ENCODE data around the gene STK4.

Gene STK4

GRCh38 chr20:45103072-45103471 is 136.8 kb downstream of the STK4 start:
- DNase-seq (ENCODE audit: low read depth): no peak
- TF ChIP-seq, protein P1, sequence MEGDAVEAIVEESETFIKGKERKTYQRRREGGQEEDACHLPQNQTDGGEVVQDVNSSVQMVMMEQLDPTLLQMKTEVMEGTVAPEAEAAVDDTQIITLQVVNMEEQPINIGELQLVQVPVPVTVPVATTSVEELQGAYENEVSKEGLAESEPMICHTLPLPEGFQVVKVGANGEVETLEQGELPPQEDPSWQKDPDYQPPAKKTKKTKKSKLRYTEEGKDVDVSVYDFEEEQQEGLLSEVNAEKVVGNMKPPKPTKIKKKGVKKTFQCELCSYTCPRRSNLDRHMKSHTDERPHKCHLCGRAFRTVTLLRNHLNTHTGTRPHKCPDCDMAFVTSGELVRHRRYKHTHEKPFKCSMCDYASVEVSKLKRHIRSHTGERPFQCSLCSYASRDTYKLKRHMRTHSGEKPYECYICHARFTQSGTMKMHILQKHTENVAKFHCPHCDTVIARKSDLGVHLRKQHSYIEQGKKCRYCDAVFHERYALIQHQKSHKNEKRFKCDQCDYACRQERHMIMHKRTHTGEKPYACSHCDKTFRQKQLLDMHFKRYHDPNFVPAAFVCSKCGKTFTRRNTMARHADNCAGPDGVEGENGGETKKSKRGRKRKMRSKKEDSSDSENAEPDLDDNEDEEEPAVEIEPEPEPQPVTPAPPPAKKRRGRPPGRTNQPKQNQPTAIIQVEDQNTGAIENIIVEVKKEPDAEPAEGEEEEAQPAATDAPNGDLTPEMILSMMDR (conservative IDR thresholded peaks at IDR 0.05; ENCODE audit: low read depth, low read length): no peak
- no peak overlapping the region for H3K4me3 ChIP-seq (ENCODE audit: low read depth, low read length)

DNA sequence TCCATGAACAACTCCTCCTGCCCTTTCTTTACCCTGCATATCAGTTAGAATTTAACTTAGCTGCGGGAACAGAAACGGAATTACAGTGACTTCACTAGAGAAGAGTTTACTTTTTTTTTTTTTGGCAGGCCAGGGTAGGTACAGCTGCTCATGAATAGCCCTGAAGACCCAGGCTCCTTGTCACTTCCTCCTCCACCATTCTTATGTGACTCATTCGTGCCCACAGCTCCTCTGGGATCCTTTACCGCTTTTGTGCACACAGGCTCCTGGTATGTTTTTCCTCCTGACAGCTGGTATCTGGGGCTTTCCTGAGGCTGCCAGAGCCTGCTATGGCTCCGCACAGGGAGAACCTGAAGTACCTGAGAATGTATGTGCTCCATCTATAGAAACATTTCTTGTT is 138.5 kb downstream of the STK4 start:
- DNase-seq (ENCODE audit: low read depth): peak; percentile 40
- H3K4me3 ChIP-seq (ENCODE audit: low read depth, low read length): no peak overlapping the region
- TF ChIP-seq, protein P1 (conservative IDR thresholded peaks at IDR 0.05; ENCODE audit: low read depth, low read length): no peak

GRCh38 chr20:45105317-45105716 is 139.0 kb downstream of the STK4 start:
- no peak overlapping the region for H3K4me3 ChIP-seq (ENCODE audit: low read depth, low read length)
- no peak for DNase-seq (ENCODE audit: low read depth)
- TF ChIP-seq, protein P1 (conservative IDR thresholded peaks at IDR 0.05; ENCODE audit: low read depth, low read length): no peak

- TF ChIP-seq, protein P1 (conservative IDR thresholded peaks at IDR 0.05; ENCODE audit: low read depth, low read length): no peak
- DNase-seq (ENCODE audit: low read depth): no peak
- H3K4me3 ChIP-seq (ENCODE audit: low read depth, low read length): no peak overlapping the region
These were observed 143.3 kb downstream of the STK4 start for GRCh38 chr20:45109634-45110033.

DNA sequence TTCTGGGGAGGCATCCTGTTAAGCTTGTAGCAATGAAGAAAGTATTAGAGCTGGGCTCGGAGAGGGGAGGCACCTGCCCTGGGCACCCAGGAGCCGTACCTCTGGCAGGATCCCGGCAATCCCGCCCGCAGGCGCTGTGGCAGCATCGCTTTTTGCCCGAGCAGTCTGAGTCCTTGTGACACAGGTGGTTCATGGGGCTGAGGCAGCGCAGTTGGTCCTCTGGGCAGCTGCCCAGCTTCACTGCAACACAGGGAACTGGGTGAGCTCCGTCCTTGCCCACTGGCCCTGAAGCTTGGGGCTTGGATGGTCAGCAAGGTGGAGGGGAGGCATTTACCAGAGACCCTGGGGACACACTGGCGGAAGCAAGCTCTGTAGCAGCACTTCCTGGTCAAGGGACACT is 144.0 kb downstream of the STK4 start:
- no peak for DNase-seq (ENCODE audit: low read depth)
- TF ChIP-seq, protein P1 (conservative IDR thresholded peaks at IDR 0.05; ENCODE audit: low read depth, low read length): no peak
- H3K4me3 ChIP-seq (ENCODE audit: low read depth, low read length): no peak overlapping the region

GRCh38 chr20:45111285-45111684 is 145.0 kb downstream of the STK4 start:
- TF ChIP-seq, protein P1 (conservative IDR thresholded peaks at IDR 0.05; ENCODE audit: low read depth, low read length): no peak
- H3K4me3 ChIP-seq (ENCODE audit: low read depth, low read length): no peak overlapping the region
- DNase-seq (ENCODE audit: low read depth): no peak

DNA sequence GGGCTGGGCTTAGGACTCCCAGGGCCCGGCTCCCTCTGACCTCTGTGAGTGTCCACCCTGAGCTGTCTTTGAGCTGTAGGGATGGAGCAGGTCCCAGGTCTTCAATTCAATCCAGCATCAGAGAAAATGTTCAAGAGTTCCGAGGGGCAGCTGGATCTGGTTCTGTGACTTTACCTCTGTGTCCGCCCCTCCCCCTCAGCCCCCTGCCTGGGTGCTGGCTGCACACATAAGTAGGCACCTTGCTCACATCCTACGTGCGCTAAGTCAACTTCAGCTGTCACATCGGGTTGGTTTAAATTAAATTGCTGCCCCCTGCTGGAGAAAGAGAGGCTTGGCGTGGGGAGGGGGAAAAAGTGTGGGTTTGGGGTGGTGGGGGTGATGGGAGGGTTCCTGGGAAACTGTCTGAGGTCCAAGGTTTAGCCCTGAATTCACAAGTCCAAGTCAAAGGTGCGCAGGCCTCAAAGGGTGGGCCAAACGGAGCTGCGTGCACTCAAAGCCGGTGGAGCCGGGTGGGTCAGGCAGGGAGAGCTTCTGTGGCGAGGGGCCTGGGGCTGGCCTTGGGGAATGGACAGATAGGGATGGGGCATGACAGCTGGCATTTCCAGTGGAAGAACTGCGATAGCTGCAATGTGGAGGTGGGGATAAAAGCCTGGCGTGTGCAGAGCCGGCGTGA is 145.6 kb downstream of the STK4 start:
- TF ChIP-seq, protein P1 (conservative IDR thresholded peaks at IDR 0.05; ENCODE audit: low read depth, low read length): peak; percentile 66
- no peak overlapping the region for H3K4me3 ChIP-seq (ENCODE audit: low read depth, low read length)
- peak; percentile 36 for DNase-seq (ENCODE audit: low read depth)

Data from choroid plexus epithelial cell (primary cell).